Activated T-cell treated with anti-CD3 and anti-CD28 coated beads for 48 hours (primary cell): ENCODE results near the gene C16orf96.

Experiments
- DNase-seq: peaks from one replicate; pipeline ENCODE4 v3.0.0-alpha.2; 2020; ENCODE audit warnings: low read depth

The C16orf96 gene

DNA sequence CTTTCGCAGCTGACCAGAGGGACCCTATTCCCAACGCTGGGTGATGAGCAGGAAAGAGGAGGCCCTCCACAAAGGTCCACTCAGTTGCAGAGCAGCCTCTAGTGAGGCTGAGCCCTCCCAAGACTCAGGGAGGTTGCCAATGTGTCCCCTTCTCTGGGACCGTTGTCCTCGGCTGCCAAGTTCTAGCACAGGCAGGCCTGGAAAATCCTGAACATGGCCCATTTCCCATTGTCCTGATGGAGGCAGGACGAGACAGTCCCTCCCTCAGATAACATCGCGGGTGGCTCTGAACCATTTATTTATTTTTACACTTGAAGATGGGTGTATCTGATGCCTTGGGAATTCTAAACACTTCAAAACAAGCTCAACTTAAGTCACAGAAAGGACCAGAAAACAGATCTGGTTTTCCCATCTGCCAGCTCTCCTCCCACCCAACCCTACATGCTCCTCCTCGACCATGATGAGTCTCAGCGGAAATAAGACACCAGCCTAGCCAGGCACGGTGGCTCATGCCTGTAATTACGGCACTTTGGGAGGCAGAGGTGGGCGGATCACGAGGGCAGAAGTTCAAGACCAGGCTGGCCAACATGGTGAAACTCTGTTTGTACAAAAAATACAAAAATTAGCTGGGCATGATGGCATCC is 30.4 kb upstream of the C16orf96 start:
- DNase-seq: no peak

DNA sequence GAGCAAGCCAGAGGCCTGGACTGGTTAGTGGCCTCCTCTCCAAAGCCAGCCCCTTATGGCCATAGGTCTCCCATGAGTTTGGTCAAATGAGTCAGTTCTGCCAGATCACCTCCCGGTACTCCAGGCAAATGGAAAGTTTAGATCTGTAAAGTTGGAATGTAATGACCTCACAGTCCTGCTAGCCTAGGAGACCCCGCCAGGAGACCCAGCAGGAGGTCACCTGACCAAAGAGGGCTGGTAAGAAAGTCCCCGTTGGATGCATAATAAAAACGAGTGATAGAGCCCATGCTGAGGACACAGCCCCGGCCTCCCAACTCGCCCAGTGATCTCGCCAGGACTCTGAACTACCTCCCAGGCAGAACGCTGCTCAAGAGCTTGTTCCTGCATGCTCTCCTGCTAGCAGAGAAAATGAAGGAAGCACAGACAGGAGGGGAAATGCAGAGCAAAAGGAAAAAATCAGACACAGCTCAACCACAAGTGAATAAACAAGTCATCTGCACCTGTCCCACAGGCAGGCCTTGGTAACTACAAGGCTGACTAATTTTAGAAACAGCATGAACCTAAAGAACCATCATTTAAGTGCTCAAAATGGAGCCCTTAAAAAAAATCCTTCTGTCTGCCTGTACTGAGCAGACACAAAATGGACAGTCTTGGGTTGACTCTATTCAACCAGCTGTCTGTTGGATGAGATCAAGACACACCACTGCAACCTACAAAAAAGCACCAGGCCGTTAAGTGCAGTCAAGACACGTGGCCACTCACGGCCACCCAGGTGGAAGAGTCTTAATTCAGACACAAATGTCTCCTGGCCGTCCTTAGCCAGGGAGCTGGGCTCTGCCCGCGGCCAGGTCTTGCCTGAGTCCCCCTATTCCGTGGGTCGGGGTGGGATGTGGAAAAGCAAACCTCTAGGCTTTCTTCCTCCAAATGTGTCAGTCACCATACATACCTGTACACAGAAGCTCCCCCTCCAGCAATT is 26.8 kb upstream of the C16orf96 start:
- no peak for DNase-seq

DNA sequence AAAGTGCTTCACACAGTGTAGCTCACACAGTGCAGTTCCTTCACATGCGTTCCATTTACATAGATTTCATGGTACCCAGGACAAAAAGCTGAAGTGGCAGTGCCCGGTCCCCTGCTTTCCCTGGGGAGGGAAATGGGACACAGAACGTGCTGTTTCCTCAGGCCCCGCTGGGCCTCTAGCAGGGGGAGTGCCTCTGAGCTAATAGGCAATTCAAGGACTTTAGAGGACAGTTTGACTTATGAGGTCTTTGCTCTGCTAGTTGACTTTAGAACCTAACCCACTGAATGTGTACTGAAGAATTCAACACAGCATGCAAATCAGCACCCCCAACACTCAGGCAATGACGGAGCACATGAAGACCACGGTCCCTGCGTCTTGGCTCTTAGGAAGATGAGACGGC is 24.3 kb upstream of the C16orf96 start:
- DNase-seq: no peak

DNA sequence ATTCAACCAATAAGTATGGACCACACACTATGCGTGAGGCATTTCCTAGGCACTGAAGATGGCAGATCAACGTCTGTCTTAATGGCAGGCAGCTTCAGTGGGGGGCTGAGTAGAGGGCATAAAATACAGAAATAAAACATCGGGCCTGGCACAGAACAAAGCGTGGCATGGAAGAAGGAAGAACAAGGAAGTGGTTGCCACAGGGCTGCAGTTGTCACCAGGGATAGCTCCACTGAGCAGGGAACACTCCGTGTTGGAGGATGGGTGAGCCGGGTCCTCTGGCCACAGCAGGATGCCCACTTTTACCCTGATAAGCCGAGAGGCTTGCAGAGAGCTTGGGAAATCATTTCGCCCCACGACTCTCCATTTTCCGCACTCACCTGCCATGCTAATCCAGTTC is 23.9 kb upstream of the C16orf96 start:
- no peak for DNase-seq

DNA sequence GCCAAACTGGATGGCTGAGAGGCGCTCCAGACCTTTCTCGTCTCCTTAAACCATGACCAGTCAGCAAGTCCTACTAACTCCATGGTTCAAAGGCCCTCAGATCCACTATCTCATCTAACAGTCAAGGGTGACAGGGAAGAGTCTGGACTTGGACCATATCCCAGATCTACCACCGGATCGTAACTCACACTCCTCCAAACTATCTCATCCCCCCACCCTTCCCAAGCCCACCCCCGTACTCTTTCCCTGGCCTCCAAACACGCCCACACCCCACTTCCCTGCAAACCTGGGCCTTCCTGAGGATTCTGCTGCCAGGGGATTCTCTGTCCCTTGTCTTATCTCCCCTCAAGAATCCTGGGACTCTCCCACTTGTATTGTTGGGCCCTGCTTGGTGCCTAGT is 22.6 kb upstream of the C16orf96 start:
- DNase-seq: no peak

DNA sequence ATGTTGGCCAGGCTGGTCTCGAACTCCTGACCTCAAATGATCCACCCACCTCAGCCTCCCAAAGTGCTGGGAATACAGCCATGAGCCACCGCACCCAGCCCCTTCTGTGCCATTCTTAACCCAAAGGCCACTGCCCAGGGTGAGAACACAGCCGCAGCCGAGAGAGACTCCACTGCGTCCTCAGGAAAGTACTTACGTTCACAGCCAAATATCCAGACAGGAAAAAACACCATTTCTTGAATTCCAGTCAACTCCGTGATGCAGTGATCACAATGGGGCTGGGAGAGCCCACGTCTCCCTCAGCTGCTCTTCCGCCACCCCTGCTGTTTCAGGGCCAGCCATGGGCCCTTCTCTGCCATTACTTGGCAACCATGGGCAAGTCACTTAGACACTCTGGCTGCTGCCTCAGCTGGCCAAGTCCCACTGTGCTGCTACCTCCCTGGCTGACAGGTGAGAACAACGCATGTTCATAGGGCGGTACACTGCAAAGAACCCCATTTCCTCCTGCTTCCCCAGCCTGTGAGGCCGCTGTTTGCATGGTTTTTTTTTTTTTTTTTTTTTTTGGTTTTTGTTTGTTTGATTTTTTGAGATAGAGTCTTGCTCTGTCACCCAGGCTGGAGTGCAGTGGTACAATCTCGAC is 21.9 kb upstream of the C16orf96 start:
- no peak for DNase-seq

DNA sequence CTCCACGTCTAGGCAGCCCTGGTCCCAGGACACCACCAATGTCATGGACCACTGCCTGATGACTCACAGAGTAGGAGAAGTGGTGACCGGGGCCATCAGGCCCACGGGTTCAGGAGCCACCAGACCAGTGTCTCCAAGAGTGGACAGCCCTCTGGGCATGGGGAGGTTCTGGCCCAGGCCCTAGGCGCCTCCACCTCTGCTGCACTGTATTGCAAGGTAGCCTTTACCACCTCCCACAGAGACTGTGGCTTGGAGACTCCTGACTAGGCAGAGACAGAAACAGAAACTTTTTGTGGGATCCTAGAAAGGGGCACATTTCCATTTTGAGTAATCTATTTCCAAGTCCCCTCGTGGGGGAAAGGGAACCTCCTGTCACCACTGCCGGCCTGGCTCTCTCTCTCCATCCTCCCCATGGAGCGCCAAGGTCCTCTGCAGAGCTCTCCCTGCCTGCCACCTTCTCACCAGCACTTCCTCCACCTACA is 20.5 kb upstream of the C16orf96 start:
- no peak for DNase-seq

DNA sequence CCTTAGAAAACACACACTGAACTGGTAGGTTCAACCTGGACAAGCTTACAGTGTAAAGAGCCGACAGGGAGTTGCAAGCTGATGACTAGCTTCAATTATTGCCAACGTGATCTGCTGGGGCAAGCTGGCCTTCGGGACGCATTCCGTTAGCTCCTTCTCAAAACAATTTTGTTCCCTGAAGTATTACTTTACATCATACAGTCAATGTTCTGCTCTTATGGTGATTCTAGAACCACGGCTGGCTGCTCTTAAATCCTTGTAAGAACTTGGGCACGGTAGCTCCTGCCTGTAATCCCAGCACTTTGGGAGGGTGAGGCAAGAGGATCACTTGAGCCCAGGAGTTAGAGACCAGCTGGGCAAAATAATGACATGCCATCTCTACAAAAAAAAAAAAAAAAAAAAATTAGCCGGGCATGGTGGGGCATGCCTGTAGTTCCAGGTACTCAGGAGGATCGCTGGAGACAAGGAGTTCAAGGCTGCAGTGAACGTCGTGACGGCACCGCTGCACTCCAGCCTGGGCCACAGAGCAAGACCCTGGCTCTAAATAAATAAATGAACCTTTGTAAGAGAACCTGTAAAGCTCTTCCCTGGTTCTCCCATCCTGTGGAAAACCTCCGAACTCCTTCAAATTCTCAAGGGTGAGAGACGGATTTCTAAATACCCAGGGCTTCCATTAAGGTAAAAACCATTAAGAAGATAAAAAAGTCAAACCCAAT is 19.6 kb upstream of the C16orf96 start:
- no peak for DNase-seq

DNA sequence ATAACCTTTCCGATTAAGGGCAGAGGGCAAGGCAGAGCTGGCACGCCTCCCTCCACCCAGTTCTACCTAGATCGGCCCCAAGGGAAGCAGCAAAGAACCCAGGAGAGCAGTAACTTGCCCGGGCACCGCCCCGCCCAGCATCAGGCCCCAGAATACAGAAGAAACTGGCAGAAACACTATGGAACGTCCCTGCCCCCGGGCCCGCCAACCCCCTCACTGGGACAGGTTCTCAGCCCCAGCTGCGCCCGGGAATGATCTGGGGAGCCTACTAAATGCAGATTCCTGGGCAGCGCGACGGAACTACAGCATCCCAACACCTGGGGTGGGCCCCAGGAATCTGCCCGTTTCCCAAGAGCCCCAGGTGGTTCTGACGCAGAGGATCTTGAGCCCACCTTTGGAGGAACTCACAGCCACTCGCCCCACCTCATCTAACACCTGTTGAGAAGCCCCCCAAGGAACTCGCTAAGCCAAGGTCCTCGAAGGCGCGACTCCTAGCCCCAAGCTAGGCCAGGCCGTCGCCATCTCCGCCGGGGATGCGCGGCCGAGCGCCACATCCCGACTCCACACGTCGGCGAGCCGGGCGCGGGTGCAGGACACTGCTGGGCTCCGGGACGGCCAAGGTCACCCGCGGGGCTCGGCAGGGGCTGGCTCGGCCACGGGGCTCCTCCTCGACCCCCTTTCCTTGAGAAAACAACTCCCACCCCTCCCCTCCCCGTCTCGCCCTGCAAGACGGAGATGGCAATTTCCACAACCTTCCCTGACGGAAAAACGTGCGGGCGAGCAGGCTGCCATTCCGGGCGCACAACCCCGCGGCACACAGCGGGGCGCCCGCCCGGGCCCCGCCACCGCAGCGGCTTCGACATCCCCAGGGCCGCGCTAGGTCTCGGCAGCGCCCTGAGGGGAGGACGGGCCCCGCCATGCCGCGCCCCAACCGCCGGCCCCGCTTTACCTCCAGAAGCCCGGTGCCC is 18.5 kb upstream of the C16orf96 start:
- DNase-seq: no peak

DNA sequence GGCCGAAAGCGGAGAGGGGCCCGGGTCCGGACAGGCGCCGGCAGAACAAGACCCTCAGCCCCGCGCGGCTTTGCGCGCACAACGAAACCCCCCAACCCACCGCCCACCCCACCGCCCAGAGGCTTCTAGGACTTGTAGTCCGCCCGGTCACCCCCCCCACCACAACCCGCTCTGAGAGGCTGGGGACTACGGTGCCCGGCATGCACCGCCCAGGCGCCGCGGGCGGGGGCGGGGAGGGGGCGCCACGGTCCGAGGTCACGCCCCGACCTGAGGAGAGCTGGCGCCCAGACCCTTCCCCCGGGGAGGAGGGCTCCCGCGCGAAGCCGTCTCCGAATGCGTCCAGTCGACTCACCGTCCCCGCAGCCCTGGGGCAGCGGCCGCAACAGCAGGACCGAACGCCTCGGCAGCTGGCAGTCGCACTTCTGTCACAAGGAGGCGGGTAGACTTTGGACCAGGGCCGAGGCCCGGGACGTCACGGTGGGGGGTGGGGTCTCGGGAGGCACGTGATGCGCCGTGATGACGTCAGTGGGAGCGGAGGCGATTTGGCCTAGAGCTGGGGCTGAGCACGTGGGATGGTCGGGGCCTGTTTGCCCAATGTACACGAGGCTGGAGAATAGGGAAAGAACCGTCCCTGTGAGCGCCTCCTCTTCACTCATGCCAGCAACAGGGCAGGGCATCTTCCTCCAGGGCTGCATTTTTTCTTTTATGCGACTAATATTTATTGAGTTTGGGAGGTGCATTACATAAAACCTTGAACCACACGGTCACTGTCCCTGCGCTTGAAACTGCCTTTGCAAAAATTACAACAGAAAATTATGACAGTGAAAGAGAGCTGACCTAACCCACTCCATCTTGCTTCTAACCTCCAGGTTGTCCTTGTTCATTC is 17.5 kb upstream of the C16orf96 start, which contains the start of gene CDIP1:
Gene CDIP1, minus strand, starts transcription at position 424 of the 886 bp plus-strand sequence. CDS start 24,643 bp downstream, outside the sequence.
- peak; percentile 95 for DNase-seq

DNA sequence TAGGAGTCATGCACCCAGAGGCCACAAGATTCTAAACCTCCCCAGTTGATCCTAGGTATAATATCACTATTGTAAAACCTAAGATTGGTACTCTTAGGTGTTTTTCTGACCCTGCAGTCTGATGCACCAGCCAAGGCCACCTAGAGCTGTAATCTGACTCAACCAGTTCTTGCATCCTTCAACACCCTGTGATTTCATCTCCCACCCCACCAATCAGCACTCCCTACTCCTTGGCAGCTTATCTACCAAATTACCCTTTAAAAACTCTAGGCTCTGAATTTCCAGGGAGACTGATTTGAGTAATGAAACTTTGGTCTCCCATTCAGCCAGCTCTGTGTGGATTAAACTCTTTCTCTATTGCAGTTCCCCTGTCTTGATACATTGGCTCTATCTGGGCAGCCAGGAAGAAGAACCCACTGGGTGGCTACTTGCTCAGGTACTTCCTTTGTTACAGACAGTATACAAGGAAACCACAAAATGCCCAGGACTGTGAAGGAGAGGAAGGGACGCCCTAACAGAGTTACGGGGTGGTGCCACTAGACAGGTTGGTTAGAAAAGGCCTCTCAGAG is 16.3 kb upstream of the C16orf96 start:
- no peak for DNase-seq

DNA sequence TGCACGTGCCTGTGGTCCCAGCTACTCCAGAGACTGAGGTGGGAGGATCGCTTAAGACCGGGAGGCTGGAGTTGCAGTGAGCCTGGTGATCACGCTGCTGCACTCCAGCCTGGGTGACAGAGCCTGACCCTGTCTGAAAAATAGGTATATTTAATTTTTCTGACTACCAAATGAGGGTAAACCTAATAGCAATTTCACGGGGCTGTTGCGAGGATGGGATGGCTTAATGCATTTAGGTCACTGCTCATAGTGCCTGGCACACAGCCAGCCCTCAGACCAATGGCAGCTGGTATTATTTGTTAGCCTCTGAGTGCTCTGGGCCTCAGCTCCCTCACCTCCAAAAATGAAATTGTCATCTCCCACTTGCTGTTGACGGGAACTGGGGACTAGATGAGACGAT is 11.7 kb upstream of the C16orf96 start:
- DNase-seq: no peak

DNA sequence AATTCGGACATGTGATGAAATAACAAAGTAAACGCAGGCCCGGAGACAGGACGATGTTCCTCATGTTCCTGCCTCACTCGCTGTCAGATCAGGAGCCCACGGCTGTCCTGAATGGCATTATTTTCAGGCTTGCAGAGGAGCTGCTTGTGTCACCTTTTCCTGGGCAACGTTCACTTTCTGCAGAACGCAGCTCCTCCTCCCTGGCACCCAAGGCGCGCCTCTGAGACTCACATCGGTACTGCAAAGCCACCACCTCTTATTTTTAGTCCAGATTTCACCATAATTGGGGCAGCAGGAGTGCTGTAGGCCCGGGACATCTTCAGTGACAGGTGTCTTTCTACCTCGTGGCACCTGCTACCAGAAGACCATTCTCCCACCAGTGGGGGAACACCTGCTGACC is 8.0 kb upstream of the C16orf96 start:
- no peak for DNase-seq

DNA sequence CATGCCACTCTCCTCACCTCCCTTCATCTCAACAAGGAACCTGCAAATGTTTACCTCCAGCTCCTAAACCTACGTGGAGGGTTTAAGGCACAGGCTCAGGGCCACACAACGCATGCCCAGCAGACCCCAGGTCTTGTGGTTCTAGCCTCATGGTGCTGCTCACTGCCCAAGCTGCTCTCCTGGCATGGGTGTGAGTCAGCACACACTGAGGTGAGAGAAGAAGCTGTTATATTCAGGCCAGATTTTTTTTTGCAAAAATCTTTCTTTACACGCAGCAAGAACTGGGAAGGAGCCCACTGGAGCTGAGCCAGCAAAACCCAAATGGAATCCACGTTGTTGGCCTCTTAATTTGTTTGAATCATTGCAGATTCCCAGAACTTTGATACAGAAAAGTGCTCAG is 5.5 kb upstream of the C16orf96 start:
- DNase-seq: no peak

DNA sequence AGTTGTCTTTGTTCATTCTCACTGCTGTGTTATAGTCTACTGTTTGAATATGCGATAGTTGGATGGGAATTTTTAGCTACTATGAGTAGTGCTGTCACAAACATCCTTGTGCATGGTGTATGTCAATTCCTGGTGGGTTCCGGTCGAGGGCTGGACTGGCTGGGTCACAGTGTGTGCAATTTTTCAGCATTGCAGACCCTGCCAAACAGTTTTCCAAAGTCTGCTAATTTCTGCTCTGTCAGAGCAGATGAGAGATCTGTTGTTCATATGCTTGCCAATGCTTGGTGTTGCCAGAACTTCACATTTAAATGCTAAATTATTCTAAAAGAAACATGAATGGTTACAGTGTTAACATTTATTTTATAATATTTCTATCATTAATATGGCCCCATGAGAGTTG is 3.6 kb upstream of the C16orf96 start:
- DNase-seq: no peak

DNA sequence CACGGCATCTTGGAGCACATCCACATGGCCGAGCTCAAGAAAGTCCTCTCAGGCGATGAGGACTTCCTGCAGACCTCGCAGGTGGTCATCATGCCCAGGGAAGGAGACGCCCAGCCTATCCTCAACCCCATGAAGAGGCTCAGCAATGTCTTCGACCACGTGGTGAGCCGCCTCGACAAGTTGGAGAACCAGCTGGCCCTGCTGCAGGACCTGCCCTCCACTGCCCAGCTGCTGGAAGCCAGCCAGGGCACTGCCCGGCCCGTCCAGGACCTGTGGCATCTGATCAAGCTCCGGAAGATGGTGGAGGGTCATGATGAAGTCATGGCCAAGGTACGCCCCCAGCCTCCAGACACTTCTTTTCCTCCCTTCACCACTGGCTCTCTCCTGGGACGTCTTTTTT is 440 bp downstream of the C16orf96 start:
- no peak for DNase-seq

DNA sequence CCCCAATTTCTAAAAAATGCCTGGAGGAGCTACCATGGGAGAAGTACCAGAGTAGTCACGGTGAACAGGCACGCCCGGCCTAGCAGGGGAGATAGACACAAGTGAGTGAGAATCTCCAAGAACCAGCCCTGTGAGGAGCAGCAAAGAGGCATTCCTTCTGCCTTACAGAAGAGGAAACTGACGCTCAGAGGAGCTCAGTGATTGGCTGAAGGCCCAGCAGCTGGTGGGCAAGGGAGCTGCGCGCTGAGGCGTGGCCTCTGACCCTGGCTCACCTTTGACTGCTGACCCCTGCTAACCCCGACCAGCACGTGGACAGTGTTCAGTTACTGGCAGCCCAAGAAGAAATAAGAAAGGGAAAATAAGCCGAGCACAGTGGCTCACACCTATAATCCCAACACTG is 1.8 kb downstream of the C16orf96 start:
- DNase-seq: no peak

DNA sequence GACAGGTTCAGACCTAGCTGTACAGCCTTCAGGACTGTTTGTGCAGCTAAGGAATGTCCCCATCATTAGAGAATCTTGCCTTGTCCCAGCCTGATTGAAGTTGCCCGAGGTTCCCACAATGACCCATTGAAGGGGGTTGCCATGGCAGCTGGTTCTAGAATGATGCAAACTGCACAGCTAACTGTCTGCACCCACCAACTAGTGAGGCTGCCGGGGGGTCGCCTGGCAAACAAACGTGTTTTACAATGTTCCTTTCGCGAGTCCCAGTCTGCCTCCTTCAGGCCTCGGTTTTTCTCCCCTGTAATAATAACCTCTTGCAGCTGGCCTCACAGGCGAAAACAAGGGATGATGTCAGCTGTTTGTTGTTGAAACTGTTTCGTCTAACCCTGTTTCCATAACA is 5.5 kb downstream of the C16orf96 start:
- DNase-seq: no peak

DNA sequence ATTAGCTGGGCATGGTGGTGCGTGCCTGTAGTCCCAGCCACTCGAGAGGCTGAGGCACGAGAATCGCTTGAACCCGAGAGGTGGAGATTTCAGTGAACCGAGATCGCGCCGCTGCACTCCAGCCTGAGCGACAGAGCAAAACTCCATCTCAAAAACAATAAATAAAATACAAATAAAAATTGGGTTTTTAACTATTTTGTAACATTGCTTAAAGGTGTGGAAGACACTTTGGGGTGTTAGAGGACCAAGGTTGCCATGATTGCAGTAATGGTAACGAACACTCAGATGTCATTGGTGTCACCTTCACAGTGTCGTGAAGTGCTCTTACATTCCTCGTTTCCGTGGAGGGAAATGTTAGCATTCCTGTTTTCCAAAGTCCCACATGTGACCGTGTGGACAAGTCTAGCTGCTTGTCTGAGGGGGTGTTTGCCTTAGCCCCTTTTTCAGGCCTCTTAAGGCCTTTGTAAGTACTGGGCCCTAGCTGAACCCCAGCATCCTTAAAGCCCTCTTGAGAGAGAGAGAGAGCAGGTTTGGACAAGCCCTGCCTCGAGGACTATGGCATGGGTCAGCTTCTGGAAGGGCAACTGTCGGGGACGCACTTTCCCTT is 8.6 kb downstream of the C16orf96 start:
- no peak for DNase-seq
